Measurements from ENCODE around the gene ATRNL1. TPM values are rescaled to one million over a fixed set of nuclear protein-coding genes. Genes with fewer than 3 reads are reported as not detected.

ATRNL1 gene
- total RNA-seq, 1 donor from 2014 or later = 0.17 TPM

DNA sequence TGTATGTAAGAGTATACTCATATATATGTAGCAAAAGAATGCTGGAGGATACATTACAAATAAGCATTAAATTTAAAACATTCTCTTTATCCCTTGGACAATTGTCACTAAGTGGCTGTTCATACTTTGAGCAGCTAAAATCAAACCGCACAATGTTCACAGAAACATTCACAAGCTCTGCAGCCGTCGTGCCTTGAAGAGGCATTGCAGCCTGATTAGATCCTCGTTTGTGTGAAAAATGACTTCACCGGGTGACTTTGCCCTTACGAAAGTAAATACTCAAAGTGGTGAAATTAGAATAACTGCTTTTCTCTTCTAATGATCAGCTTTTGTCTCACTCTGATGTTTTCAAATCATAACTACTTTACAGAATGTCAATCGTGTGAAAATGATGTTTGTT, 860.8 kb downstream of the ATRNL1 start:
- DNase-seq = no peak

DNA sequence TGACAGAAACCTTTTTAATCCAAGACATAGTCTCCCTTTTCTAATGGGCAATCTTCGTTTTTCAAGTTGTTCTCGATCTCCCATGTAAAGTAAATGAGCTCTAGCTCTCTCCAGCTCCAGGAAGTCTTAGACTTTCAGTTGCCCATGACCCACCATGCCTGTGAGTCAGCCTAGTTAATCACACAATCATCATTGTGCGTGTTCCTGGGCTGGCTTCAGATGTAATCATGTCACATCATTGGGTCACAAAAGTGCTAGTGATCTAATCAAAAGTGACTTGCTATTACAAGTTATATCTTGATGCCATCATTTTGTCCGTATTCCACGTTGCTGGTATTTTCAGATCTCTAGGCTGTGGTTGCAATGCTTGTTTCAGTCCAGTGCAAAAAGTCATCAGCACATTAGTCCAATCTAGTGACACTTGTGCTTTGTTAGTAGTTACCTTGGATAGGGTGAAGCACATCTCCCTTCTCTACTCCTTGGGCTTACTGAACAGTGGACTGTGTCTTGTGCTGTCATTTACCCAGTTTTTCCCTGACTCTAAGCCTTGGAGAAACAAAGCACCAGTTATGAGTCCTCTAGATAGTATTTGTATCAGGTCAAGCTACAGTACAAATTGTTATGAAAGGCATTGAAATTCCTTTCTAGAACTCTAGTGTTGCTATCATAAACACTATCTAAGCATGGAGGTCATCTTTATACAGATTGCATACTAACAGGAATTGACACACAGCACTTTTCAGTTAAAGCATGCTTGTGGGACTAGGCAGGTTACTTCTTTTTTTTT, 863.3 kb downstream of the ATRNL1 start:
- DNase-seq = peak; percentile 61

GRCh38 chr10:115957012-115957399, 863.8 kb downstream of the ATRNL1 start:
- DNase-seq = no peak

DNA sequence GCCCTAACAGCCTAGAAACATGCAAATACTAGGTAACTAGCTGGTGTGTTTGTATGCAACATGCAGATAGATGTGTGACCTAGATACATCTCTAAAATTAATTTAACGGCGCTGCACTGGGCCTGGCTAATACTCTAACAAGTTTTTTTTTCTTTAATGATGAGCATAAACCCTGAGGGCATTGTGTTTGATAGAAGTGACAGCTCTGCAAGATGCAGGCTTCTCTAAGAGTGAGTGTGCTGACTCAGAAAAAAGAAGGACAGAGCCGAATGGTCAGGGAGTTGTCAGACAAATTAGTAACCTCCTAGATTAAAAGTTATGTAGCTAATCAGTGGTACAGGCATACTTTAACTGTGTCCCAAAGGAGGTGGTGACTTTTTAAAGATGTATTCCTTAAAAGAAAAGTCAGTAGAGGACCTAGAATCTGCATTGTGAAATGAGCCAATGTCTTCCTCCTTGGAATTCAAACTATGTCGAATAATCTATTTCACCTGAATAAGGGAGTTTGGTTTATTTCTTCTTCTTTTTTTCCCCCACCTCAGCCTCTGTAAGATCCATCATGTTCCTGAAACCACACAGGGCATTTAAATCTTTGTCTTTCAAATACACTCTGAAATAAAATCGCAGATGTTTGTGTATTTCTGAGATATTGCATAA, 864.7 kb downstream of the ATRNL1 start:
- no peak for DNase-seq

DNA sequence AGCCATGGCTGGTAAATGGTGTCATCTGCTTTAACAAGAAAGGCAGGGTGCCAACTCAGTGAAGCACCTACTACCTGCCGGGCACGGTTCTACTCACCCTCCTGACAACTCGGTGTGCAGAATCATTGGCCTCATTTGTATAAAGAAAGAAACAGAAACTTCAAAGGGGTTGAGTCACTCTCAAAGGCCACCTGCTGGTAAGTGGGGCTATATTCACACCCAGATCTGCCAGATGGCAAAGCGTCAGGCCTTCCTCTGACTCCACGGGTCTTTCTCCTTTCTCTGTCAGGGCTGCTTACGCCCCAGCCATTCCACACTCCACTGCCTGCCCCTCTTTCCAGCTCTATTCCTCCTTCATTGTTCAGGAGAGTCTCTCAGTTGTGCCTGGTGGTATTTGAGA, 870.7 kb downstream of the ATRNL1 start:
- DNase-seq = peak; percentile 67

GRCh38 chr10:115964827-115965226, 871.7 kb downstream of the ATRNL1 start:
- DNase-seq = no peak

DNA sequence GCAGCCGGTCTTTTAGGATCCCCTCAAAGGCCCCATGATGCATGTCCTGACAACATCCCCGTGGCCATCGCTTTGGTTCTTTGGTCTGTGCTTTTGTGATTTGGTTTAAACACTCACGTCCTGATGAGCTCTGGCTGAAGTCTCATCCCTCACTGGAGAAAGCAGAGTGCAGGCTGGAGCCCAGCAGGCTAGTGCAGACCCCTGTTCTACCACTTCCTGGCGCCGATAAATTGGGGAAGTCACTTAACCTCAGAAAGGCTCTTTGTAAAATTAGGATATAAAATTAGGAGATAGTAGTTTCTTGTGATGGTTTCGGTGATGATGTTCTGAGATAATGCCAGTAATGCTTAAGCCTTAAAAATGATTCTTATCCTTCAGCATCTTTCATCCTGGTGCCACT, 872.2 kb downstream of the ATRNL1 start:
- DNase-seq = no peak

GRCh38 chr10:115968236-115968635, 875.1 kb downstream of the ATRNL1 start:
- no peak for DNase-seq

- no peak for DNase-seq
Observed at GRCh38 chr10:115969591-115969990, 876.4 kb downstream of the ATRNL1 start.

DNA sequence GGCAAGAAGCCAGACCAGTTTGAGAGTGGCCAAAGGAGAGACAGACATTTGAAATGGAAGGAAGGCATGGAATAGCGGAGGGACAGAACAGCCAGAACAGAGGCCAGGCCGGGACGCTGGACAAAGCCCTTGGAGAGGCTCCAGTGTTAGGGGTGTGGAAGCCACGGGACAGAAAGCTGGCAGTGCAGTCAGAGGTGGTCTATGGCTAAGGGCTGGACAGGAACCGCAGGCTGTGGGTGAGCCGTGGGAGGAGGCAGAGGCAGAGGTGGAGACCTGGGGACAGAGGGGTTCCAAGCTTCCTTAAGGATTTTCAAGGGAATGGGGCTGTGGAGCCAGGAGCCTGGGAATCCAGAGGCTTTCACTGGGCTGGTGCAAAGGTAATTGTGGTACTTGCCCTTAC, 878.8 kb downstream of the ATRNL1 start:
- no peak for DNase-seq

- no peak for DNase-seq
Observed at GRCh38 chr10:115972426-115972825, 879.3 kb downstream of the ATRNL1 start.

DNA sequence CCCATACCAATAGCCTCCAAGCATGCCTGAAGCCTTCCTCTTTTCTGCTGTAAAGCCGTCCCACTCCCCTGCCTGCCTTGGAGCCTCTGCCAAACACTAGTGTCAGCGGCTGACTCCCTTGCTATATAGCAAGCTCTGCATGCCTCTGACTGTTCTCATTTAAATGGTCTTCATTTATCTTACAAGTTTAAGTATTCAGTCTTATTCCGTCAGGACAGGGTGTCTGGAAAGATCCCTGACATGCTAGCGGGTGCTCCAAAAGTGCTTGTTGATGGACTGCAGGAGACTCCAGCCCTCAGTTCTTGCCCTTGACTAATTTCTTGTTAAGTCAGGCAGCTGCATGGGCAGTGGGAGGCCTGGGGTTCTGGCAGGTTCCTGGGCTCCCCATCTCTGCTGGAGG, 881.2 kb downstream of the ATRNL1 start:
- no peak for DNase-seq

GRCh38 chr10:115974816-115975430, 881.8 kb downstream of the ATRNL1 start:
- no peak for DNase-seq

GRCh38 chr10:115975506-115975905, 882.3 kb downstream of the ATRNL1 start:
- DNase-seq = no peak

DNA sequence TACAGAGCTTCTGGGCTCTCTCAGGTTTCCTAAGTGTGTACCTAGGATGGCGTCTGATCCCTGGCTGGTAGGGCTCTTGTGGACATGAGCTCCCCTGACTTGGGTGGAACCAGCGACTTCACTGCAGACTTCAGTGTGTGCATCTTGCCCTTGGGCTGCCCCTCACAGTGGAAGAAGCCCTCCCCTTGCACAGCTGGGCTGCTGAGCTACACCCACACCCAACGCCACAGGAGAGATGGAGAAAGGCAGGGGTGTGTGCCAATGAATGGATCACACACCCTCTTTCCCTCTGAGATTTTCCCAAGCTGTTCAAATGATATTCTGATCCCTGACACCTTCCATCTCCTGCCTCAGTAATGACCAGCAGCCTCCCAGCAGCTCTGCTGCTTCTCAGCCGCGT, 883.2 kb downstream of the ATRNL1 start:
- DNase-seq = no peak

- DNase-seq = no peak
Observed at GRCh38 chr10:115977855-115978254, 884.7 kb downstream of the ATRNL1 start.

DNA sequence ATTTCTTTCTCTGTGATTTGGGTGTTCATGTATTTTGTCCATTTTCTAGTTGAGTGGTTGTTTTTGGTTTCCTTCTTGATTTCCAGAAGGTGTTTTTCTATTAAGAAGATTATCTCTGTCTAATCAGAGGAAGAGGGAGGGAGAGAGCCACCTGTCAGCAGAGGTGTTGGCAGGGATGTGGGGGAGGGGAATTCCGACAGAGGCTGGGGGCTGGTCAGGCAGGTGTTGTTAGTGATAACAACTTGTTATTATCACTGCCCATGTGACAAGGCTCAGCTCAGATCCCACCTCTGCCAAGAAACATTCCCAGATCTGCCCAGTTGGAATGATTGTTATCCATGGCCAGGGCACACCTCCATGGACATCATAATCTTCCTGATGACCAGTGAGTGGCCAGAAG, 886.4 kb downstream of the ATRNL1 start:
- no peak for DNase-seq

DNA sequence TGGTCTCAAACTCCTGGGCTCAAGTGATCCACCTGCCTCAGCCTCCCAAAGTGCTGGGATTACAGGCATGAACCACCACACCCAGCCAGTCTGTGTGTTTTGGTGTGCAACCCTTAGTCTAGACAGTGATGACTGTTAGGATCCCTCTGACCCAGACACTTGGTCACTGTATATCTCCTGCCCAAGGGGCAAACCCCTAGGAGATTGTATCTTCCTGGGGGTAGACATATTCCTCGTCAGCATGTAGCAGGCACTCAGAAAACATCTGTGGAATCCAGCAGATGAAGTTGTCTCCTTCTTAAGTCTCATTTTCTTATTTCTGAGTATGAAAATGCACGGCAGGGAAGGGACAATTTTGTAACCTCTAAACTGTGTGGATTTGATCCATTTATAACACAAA, 887.3 kb downstream of the ATRNL1 start:
- DNase-seq = no peak

- DNase-seq = peak; percentile 25
Observed at GRCh38 chr10:115981081-115981480, 887.9 kb downstream of the ATRNL1 start.

DNA sequence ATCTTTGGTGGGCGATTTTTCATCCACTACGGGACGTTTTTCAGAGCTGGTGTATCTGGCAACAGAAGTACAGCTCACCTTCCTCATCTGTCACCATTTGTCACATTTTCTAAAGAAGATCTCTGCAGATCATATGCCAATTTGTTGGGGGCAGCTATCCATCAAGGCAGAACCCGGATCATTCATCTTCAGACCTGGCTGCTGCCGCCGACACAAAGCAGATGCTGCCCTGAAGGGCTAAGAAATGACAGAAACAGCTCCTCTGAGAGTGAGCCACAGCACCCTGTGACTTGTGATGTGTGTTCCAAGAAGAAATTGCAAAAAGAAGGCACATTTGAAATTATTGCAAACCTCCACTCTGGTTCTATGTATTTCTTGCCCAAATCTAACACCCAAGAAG, 888.9 kb downstream of the ATRNL1 start:
- no peak for DNase-seq

DNA sequence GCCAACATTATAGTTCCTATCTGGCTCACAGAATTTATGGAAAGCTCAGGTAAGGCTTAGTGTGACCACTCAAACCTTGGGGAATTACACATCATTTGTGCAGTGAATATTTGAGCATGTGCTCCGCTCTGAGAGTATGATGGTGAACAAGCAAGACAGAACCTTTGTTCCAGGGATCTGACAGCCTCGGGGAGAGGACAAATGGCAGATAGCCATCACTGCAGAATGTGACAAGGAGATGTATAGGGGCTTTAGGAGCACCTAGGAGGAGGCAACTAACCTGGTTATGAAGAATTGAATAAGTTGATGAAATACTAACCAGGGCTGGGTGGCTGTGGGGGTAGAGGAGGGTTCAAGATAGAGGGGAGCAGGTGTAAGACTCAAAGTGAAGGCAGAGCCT, 889.4 kb downstream of the ATRNL1 start:
- DNase-seq = no peak

- DNase-seq = peak; percentile 54
Observed at GRCh38 chr10:115985786-115986185, 892.6 kb downstream of the ATRNL1 start.

GRCh38 chr10:115988380-115988779, 895.2 kb downstream of the ATRNL1 start:
- DNase-seq = no peak

- no peak for DNase-seq
Observed at GRCh38 chr10:115989621-115990020, 896.5 kb downstream of the ATRNL1 start.
